ENCODE data around the gene SPTBN5. TPM values are rescaled to one million over a fixed set of nuclear protein-coding genes. Genes with fewer than 3 reads are reported as not detected.

SPTBN5 gene
- polyA plus RNA-seq, 1 donor from 2014 or later = 0.01 TPM

- no peak for TF ChIP-seq CTCF (IDR thresholded peaks at IDR 0.05; ENCODE audit: poor library complexity, severe bottlenecking)
- TF ChIP-seq TAF1 (IDR thresholded peaks at IDR 0.05; ENCODE audit: low read depth) = no peak
- no peak for TF ChIP-seq MXI1 (conservative IDR thresholded peaks at IDR 0.05; ENCODE audit: poor library complexity, severe bottlenecking)
- TF ChIP-seq RAD21 (conservative IDR thresholded peaks at IDR 0.05) = no peak
- TF ChIP-seq POLR2AphosphoS5 (IDR thresholded peaks at IDR 0.05) = no peak
- TF ChIP-seq SMC3 (conservative IDR thresholded peaks at IDR 0.05; ENCODE audit: poor library complexity) = no peak
- TF ChIP-seq, protein P1, sequence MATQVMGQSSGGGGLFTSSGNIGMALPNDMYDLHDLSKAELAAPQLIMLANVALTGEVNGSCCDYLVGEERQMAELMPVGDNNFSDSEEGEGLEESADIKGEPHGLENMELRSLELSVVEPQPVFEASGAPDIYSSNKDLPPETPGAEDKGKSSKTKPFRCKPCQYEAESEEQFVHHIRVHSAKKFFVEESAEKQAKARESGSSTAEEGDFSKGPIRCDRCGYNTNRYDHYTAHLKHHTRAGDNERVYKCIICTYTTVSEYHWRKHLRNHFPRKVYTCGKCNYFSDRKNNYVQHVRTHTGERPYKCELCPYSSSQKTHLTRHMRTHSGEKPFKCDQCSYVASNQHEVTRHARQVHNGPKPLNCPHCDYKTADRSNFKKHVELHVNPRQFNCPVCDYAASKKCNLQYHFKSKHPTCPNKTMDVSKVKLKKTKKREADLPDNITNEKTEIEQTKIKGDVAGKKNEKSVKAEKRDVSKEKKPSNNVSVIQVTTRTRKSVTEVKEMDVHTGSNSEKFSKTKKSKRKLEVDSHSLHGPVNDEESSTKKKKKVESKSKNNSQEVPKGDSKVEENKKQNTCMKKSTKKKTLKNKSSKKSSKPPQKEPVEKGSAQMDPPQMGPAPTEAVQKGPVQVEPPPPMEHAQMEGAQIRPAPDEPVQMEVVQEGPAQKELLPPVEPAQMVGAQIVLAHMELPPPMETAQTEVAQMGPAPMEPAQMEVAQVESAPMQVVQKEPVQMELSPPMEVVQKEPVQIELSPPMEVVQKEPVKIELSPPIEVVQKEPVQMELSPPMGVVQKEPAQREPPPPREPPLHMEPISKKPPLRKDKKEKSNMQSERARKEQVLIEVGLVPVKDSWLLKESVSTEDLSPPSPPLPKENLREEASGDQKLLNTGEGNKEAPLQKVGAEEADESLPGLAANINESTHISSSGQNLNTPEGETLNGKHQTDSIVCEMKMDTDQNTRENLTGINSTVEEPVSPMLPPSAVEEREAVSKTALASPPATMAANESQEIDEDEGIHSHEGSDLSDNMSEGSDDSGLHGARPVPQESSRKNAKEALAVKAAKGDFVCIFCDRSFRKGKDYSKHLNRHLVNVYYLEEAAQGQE (IDR thresholded peaks at IDR 0.05; ENCODE audit: borderline replicate concordance) = no peak
- Histone ChIP-seq H3K9me3 (ENCODE audit: low read length) (no peaks in the 10 kb centered on the region), H4K20me1 (ENCODE audit: insufficient read depth) (no peaks in the 10 kb centered on the region), H3F3A (ENCODE audit: insufficient read depth, low read length, poor library complexity, severe bottlenecking) (no peaks in the 10 kb centered on the region), H3K9ac (ENCODE audit: low read length) (no peak overlapping the region), H3K4me3 (ENCODE audit: low read length) (no peak overlapping the region), H3K4me2 (ENCODE audit: low read length) (no peak overlapping the region), H3K9me2 (ENCODE audit: insufficient read depth, low read length) (no peaks in the 10 kb centered on the region), H2AFZ (ENCODE audit: low read depth, low read length) (no peak overlapping the region), H3K79me2 (replicated peaks; ENCODE audit: insufficient read depth, low read length) (no peaks in the 10 kb centered on the region), H3K27ac (ENCODE audit: low read length) (no peak overlapping the region), H3K36me3 (ENCODE audit: insufficient read depth, low read length) (no peaks in the 10 kb centered on the region), H3K27me3 (ENCODE audit: insufficient read depth, low read depth, low read length) (no peaks in the 10 kb centered on the region)
Measured at GRCh38 chr15:41806291-41807181, 87.3 kb downstream of the SPTBN5 start.

DNA sequence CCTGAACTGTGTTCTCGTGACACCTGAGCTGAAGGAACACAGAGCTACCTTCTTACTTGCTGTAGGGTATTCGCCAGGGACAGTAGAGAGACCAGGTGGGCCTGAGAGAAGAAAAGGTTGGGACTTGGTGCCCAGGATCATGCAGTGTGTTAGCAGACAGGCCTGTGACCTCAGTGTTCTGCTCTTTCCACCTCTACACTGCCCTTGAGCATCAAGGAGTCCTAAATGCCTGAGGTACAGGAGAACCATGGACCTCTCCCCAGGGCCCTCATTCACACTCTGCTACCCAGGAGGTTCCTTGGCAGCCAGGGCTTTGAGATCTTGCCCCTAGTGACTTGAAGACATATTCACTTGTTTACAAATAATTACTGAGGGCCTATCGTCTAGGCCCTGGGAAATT, 88.1 kb downstream of the SPTBN5 start:
- Histone ChIP-seq H3K27me3 (ENCODE audit: insufficient read depth, low read depth, low read length) (no peaks in the 10 kb centered on the region), H3K79me2 (replicated peaks; ENCODE audit: insufficient read depth, low read length) (no peaks in the 10 kb centered on the region), H3K9ac (ENCODE audit: low read length) (no peak overlapping the region), H3K36me3 (ENCODE audit: insufficient read depth, low read length) (no peaks in the 10 kb centered on the region), H4K20me1 (ENCODE audit: insufficient read depth) (no peaks in the 10 kb centered on the region), H3K27ac (ENCODE audit: low read length) (no peak overlapping the region), H2AFZ (ENCODE audit: low read depth, low read length) (no peak overlapping the region), H3K9me3 (ENCODE audit: low read length) (no peaks in the 10 kb centered on the region), H3F3A (ENCODE audit: insufficient read depth, low read length, poor library complexity, severe bottlenecking) (no peaks in the 10 kb centered on the region), H3K9me2 (ENCODE audit: insufficient read depth, low read length) (no peaks in the 10 kb centered on the region), H3K4me2 (ENCODE audit: low read length) (no peak overlapping the region), H3K4me3 (ENCODE audit: low read length) (no peak overlapping the region)
- TF ChIP-seq CTCF (IDR thresholded peaks at IDR 0.05; ENCODE audit: poor library complexity, severe bottlenecking) = no peak
- no peak for TF ChIP-seq TAF1 (IDR thresholded peaks at IDR 0.05; ENCODE audit: low read depth)
- no peak for TF ChIP-seq RAD21 (conservative IDR thresholded peaks at IDR 0.05)
